Bronchial epithelial cell (primary cell): ENCODE results near the gene SLC22A15. TPM values are rescaled to one million over a fixed set of nuclear protein-coding genes. Genes with fewer than 3 reads are reported as not detected.
"Not testable (repeated sequence)": the region's sequence is repeated elsewhere in the genome, so short reads cannot be mapped to it uniquely, and the experiment has no call there.

Experiments
- DNase-seq: peaks from one replicate; pipeline ENCODE4 v3.0.0-alpha.2; 2010; ENCODE audit warnings: low read depth
- FAIRE-seq: peaks from 2 replicates; lab custom pipeline; 2011; peaks lifted over from hg19 to GRCh38; lab: Jason Lieb, UNC
- H3K27me3 ChIP-seq: 2 replicates; pipeline ENCODE4 v1.5.1; 2011; ENCODE audit warnings: low read length; ENCODE audit not compliant: control insufficient read depth, insufficient read depth
- H3K36me3 ChIP-seq: 2 replicates; pipeline ENCODE4 v1.5.1; 2011; ENCODE audit warnings: low read length; ENCODE audit not compliant: control insufficient read depth, insufficient read depth
- H3K4me3 ChIP-seq: 2 replicates; pipeline ENCODE4 v1.5.1; 2011; ENCODE audit warnings: mild to moderate bottlenecking, low read depth, low read length, control low read depth
- total RNA-seq: library from RNA; depleted of rRNA; stranded (reverse); fragments of >200 nt; gene quantifications from 2 replicates; pipeline ENCODE4 v1.2.1, GENCODE V29; 2014
- TF ChIP-seq, protein P1 (sequence below): IDR thresholded peaks from 2 replicates; pipeline ENCODE4 v1.5.1; 2011; ENCODE audit warnings: mild to moderate bottlenecking, moderate library complexity, low read length, control low read depth, inconsistent platforms; ENCODE audit not compliant: insufficient read depth, severe bottlenecking

SLC22A15 gene
- total RNA-seq, 1 donor from 2014 or later = 22.6 TPM

DNA sequence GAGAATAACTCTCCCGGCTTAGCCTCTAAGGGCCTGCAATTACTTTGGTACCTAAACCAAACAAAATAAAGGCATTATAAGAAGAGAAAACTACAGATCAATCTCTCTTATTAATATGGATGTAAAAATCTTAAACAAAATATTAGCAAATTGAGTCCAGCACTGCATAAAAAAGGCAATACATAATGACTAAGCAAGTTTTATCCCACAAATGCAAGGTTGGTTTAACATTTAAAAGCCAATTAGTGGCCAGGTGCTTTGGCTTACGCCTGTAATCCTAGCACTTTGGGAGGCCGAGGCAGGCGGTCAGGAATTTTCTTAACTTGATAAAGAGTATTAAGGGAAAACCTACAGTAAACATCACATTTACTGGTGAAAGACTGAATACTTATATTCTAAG lies 67.8 kb downstream of the SLC22A15 start:
- TF ChIP-seq, protein P1, sequence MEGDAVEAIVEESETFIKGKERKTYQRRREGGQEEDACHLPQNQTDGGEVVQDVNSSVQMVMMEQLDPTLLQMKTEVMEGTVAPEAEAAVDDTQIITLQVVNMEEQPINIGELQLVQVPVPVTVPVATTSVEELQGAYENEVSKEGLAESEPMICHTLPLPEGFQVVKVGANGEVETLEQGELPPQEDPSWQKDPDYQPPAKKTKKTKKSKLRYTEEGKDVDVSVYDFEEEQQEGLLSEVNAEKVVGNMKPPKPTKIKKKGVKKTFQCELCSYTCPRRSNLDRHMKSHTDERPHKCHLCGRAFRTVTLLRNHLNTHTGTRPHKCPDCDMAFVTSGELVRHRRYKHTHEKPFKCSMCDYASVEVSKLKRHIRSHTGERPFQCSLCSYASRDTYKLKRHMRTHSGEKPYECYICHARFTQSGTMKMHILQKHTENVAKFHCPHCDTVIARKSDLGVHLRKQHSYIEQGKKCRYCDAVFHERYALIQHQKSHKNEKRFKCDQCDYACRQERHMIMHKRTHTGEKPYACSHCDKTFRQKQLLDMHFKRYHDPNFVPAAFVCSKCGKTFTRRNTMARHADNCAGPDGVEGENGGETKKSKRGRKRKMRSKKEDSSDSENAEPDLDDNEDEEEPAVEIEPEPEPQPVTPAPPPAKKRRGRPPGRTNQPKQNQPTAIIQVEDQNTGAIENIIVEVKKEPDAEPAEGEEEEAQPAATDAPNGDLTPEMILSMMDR = no peak
- Histone ChIP-seq H3K4me3 (no peak overlapping the region), H3K27me3 (no peaks in the 10 kb centered on the region), H3K36me3 (peaks cover 7% of the 10 kb centered on the region)
- DNase-seq (no peak), FAIRE-seq (no peak)

DNA sequence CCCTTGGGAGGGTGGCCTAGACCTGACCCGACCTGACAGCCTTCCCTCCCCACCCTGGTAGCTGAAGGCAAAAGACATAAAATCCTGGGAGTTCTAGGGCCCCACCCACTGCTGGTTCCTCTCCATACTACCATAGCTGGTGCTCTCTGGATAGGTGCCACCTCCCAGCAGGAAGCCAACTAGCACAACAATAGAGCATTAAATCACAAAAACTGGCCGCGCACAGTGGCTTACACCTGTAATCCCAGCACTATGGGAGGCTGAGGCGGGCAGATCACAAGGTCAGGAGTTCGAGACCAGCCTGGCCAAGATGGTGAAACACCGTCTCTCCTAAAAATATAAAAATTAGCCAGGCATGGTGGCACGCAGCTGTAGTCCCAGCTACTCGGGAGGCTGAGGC lies 70.6 kb downstream of the SLC22A15 start:
- H3K27me3 ChIP-seq, H3K4me3 ChIP-seq, H3K36me3 ChIP-seq, DNase-seq, FAIRE-seq: not testable (repeated sequence)

DNA sequence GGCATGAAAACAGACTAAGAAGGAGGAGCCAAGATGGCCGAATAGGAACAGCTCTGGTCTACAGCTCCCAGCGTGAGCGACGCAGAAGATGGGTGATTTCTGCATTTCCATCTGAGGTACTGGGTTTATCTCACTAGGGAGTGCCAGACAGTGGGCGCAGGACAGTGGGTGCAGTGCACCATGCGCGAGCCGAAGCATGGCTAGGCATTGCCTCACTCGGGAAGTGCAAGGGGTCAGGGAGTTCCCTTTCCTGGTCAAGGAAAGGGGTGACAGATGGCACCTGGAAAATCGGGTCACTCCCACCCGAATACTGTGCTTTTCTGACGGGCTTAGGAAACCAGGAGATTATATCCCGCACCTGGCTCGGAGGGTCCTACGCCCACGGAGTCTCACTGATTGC lies 75.6 kb downstream of the SLC22A15 start:
- DNase-seq, H3K27me3 ChIP-seq, FAIRE-seq, H3K36me3 ChIP-seq, H3K4me3 ChIP-seq: not testable (repeated sequence)

DNA sequence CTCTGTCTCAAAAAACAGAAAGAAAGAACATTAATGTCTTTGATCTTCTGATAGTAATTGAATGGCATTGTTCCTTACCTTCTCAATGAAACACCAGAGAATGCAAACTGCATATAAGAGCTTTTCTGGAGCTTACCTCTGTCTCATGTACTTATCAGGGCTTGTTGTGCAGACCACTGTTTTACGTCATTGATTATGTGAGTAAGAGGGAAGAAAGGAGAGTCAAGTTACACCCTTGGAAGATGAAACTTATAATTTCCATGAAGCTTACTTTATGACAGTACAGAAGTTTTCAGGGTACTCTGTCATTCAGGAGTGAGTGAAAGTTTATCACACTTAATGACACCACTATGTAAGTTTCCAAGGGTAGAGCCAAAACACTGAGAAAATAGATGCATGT lies 85.9 kb downstream of the SLC22A15 start:
- H3K4me3 ChIP-seq = no peak overlapping the region
- no peaks in the 10 kb centered on the region for H3K27me3 ChIP-seq
- H3K36me3 ChIP-seq = peaks cover 12% of the 10 kb centered on the region
- DNase-seq = no peak
- TF ChIP-seq, protein P1 = no peak
- no peak for FAIRE-seq

DNA sequence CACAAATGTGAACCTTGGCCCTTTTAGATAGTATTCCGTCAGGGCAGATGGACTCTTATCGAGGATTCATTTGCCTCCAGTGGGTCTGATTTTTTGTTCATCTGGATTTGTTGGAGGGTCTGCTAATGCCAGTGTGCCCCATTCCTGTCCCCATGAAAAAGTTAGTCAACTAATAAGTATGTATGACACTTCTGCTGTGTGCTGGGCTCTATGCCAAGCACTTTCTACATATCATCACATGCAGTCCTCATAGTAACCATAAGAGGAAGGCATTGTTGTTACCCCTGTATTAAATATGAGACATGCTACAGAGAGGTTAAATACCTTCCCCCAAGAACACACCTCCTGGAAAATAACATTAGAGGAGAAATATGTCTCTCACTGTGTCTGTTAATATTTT lies 88.3 kb downstream of the SLC22A15 start:
- Histone ChIP-seq H3K27me3 (no peaks in the 10 kb centered on the region), H3K4me3 (no peak overlapping the region), H3K36me3 (peaks cover 16% of the 10 kb centered on the region)
- DNase-seq (peak; percentile 73), FAIRE-seq (no peak)
- TF ChIP-seq, protein P1 = no peak

DNA sequence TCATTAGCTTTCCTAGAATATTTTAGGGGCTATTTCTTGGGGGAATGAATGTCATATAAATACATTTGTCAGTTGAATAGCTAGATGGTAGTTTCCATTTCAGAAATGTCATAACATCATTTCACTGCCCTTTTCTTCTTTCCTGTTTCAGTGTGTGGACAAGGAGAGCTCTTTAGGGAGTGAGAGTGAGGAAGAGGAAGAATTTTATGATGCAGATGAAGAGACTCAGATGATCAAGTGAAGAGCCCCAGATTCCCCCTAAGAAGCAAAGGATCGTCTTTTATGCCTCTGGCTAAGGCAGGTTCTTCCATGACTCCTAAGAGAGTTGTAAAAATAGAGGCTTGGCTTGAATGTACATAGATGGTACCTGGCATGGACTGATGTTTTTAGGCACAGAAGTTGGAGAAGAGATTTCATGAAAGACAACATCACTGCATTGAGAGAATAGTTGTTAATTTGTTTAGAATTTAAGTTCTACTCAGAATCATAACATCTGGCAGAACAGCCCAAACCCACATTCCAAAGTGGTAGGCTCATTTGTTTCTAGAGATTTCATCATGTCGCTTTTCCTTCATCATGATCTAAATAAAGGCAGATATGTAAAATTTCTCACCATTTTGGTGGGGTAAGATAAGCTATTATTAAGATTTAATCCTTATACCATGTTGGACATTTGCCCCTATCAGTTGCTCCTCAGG lies 90.7 kb downstream of the SLC22A15 start:
- H3K36me3 ChIP-seq = peaks cover 19% of the 10 kb centered on the region
- DNase-seq (peak; percentile 44), FAIRE-seq (no peak)
- no peak overlapping the region for H3K4me3 ChIP-seq
- no peaks in the 10 kb centered on the region for H3K27me3 ChIP-seq
- TF ChIP-seq, protein P1 = no peak

DNA sequence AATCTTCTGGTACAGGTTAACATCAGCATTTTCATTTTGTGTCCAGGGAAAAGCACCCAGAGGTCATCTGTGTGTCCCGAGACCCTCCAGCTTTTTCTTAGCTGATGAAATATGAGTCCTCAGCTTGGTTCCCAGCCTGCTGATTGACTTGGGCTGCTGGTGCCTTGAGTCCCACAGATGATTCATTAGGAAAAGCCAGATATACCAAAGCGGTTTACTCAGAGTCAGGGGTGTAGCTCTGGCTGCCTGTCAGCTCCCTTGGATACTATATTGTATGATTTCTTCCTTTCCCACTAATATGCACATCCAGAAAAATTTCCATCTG lies 91.2 kb downstream of the SLC22A15 start:
- FAIRE-seq = peak; percentile 28
- TF ChIP-seq, protein P1 = no peak
- no peak overlapping the region for H3K4me3 ChIP-seq
- H3K27me3 ChIP-seq = no peaks in the 10 kb centered on the region
- H3K36me3 ChIP-seq = peaks cover 19% of the 10 kb centered on the region
- peak; percentile 47 for DNase-seq
